Liver (tissue), 9 donors: ENCODE results near the gene C1QTNF3. TPM values are rescaled to one million over a fixed set of nuclear protein-coding genes. Genes with fewer than 3 reads are reported as not detected.

Experiments
- DNase-seq: peaks from one replicate; pipeline ENCODE4 v3.0.0-alpha.2; 2017; ENCODE audit warnings: low spot score
- H3K27ac ChIP-seq, 2 donors: one replicate each; pipeline ENCODE4 v1.7.0; 2013; ENCODE audit warnings: inconsistent platforms in 2 of 2, low read length in 2 of 2, control low read depth in 1 of 2, low read depth in 1 of 2, mild to moderate bottlenecking in 1 of 2
- H3K27me3 ChIP-seq, 4 donors: one replicate each; pipeline versions ENCODE4 v1.6.1 to v1.7.0; 2013; ENCODE audit warnings: low read length in 3 of 4, inconsistent platforms in 1 of 4, mild to moderate bottlenecking in 1 of 4, moderate library complexity in 1 of 4; ENCODE audit not compliant: control insufficient read depth in 4 of 4, insufficient read depth in 4 of 4
- H3K36me3 ChIP-seq, 4 donors: one replicate each; pipeline versions ENCODE4 v1.6.1 to v1.7.0; 2013; ENCODE audit warnings: low read length in 3 of 4, mild to moderate bottlenecking in 3 of 4, low read depth in 1 of 4, moderate library complexity in 1 of 4; ENCODE audit not compliant: control insufficient read depth in 4 of 4, insufficient read depth in 3 of 4
- H3K4me1 ChIP-seq, 4 donors: one replicate each; pipeline versions ENCODE4 v1.6.1 to v1.7.0; 2013; ENCODE audit warnings: low read length in 3 of 4, mild to moderate bottlenecking in 3 of 4, moderate library complexity in 1 of 4; ENCODE audit not compliant: control insufficient read depth in 4 of 4, insufficient read depth in 4 of 4
- H3K4me3 ChIP-seq, 3 donors: one replicate each; pipeline versions ENCODE4 v1.6.1 to v1.7.0; 2013; ENCODE audit warnings: low read length in 3 of 3, control low read depth in 1 of 3, low read depth in 1 of 3, mild to moderate bottlenecking in 1 of 3
- H3K9ac ChIP-seq, 2 donors: one replicate each; pipeline ENCODE4 v1.7.0; 2013; ENCODE audit warnings: low read length in 2 of 2, mild to moderate bottlenecking in 2 of 2, moderate library complexity in 2 of 2, control low read depth in 1 of 2, low read depth in 1 of 2
- H3K9me3 ChIP-seq, 4 donors: one replicate each; pipeline versions ENCODE4 v1.6.1 to v1.7.0; 2013; ENCODE audit warnings: low read length in 3 of 4; ENCODE audit not compliant: control insufficient read depth in 4 of 4
- EGR1 ChIP-seq, 2 donors: IDR thresholded peaks; 2 replicates each; pipeline ENCODE4 v1.6.1; 2016 to 2018; ENCODE audit warnings: antibody characterized with exemption in 2 of 2, low read depth in 2 of 2
- FOXA1 ChIP-seq: IDR thresholded peaks from 2 replicates; pipeline ENCODE4 v1.6.1; 2016; ENCODE audit warnings: antibody characterized with exemption
- FOXA2 ChIP-seq: IDR thresholded peaks from 2 replicates; pipeline ENCODE4 v1.6.1; 2016; ENCODE audit warnings: antibody characterized with exemption
- GABPA ChIP-seq, 2 donors: IDR thresholded peaks in 1 of 2; conservative IDR thresholded peaks in 1 of 2; 2 replicates each; pipeline ENCODE4 v1.6.1; 2016; ENCODE audit warnings: antibody characterized with exemption in 2 of 2, mild to moderate bottlenecking in 1 of 2, moderate library complexity in 1 of 2
- HNF4A ChIP-seq, 2 donors: conservative IDR thresholded peaks; 2 replicates each; pipeline ENCODE4 v1.6.1; 2016; ENCODE audit warnings: antibody characterized with exemption in 2 of 2, mild to moderate bottlenecking in 2 of 2
- HNF4G ChIP-seq: IDR thresholded peaks from 2 replicates; pipeline ENCODE4 v1.6.1; 2016; ENCODE audit warnings: antibody characterized with exemption
- JUND ChIP-seq, 2 donors: IDR thresholded peaks; 2 replicates each; pipeline ENCODE4 v1.6.1; 2016; ENCODE audit warnings: antibody characterized with exemption in 2 of 2
- NR2F2 ChIP-seq: IDR thresholded peaks from 2 replicates; pipeline ENCODE4 v1.6.1; 2016; ENCODE audit warnings: antibody characterized with exemption
- RAD21 ChIP-seq, 2 donors: IDR thresholded peaks; 2 replicates each; pipeline ENCODE4 v1.6.1; 2016; ENCODE audit warnings: antibody characterized with exemption in 2 of 2, mild to moderate bottlenecking in 2 of 2
- RXRA ChIP-seq, 2 donors: IDR thresholded peaks; 2 replicates each; pipeline ENCODE4 v1.6.1; 2017 to 2018; ENCODE audit warnings: antibody characterized with exemption in 2 of 2, mild to moderate bottlenecking in 1 of 2
- SP1 ChIP-seq: IDR thresholded peaks from 2 replicates; pipeline ENCODE4 v1.6.1; 2018; ENCODE audit warnings: antibody characterized with exemption, mild to moderate bottlenecking
- TAF1 ChIP-seq: conservative IDR thresholded peaks from 2 replicates; pipeline ENCODE4 v1.6.1; 2016; ENCODE audit warnings: antibody characterized with exemption, mild to moderate bottlenecking
- YY1 ChIP-seq: IDR thresholded peaks from 2 replicates; pipeline ENCODE4 v1.6.1; 2016; ENCODE audit warnings: antibody characterized with exemption, mild to moderate bottlenecking
- WGBS: extraction: QIAGEN DNeasy Blood & Tissue Kit; methylation state at CpG from one replicate; pipeline ENCODE4 v1.1.7; 2013; 5-methylcytosine and 5-hydroxymethylcytosine counted together
- polyA plus RNA-seq, 2 donors: library from polyadenylated mRNA; stranded (reverse) in 1 of 2; unstranded in 1 of 2; fragments of 200-250 nt in 1 of 2; fragments of >200 nt in 1 of 2; fragmentation: Nextera tagmentation in 1 of 2; extraction: Ambion mirVana in 1 of 2; gene quantifications; one replicate each; pipeline versions ENCODE4 v1.2.1 to v1.2.3, GENCODE V29; 2013 to 2015
- total RNA-seq, 2 donors: library from RNA; depleted of rRNA; stranded (reverse); fragments of >200 nt; gene quantifications; one replicate each; pipeline ENCODE4 v1.2.3, GENCODE V29; 2014
- TF ChIP-seq, protein P1 (sequence below): IDR thresholded peaks from 2 replicates; pipeline ENCODE4 v1.6.1; 2016; ENCODE audit warnings: antibody characterized with exemption
- TF ChIP-seq, protein P2 (sequence below): IDR thresholded peaks from 2 replicates; pipeline ENCODE4 v1.6.1; 2016; ENCODE audit warnings: antibody characterized with exemption
- TF ChIP-seq, protein P3 (sequence below): fragments of 150-350 bp; IDR thresholded peaks from 2 replicates; pipeline ENCODE4 v1.5.1; 2017; ENCODE audit warnings: improper control_type of control experiment, low read depth, low read length; ENCODE audit not compliant: missing input control
- TF ChIP-seq, protein P4 (sequence below): IDR thresholded peaks from 2 replicates; pipeline ENCODE4 v1.6.1; 2016; ENCODE audit warnings: antibody characterized with exemption
- TF ChIP-seq, protein P5 (sequence below): IDR thresholded peaks from 2 replicates; pipeline ENCODE4 v1.6.1; 2016; ENCODE audit warnings: antibody characterized with exemption, mild to moderate bottlenecking
- donor health status: healthy.
- donor health status: healthy.
- donor health status: healthy.
- donor health status: healthy.
- donor health status: healthy.

The C1QTNF3 gene
- total and polyA plus RNA-seq, 4 donors, result 0.81 to 6.2 (median 2.5) TPM

DNA sequence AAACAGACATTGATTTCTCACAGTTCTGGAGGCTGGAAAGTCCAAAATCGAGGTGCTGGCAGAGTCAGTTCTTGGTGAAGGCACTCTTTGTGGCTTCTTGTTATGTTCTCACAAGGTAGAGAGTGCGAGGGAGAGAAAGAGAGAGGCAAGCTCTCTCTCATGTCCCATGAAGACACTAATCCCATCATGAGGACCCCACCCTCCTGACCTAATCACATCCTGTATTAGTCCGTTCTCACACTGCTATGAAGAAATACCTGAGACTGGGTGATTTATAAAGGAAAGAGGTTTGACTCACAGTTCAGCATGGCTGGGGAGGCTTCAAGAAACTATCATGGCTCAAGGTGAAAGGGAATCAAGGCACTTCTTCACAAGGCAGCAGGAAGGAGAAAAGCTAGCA, 29.5 kb downstream of the C1QTNF3 start:
- no peak for DNase-seq
- TF ChIP-seq GABPA (IDR thresholded peaks at IDR 0.05 in 1 of 2, conservative IDR thresholded peaks at IDR 0.05 in 1 of 2) (no peak), EGR1 (IDR thresholded peaks at IDR 0.05; ENCODE audit: low read depth in 2 of 2) (no peak), RXRA (IDR thresholded peaks at IDR 0.05) (no peak), NR2F2 (no peak), YY1 (no peak), HNF4A (conservative IDR thresholded peaks at IDR 0.05) (no peak)
- TF ChIP-seq, protein P1, sequence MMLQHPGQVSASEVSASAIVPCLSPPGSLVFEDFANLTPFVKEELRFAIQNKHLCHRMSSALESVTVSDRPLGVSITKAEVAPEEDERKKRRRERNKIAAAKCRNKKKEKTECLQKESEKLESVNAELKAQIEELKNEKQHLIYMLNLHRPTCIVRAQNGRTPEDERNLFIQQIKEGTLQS, result no peak
- TF ChIP-seq, protein P2, sequence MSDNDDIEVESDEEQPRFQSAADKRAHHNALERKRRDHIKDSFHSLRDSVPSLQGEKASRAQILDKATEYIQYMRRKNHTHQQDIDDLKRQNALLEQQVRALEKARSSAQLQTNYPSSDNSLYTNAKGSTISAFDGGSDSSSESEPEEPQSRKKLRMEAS, result no peak
- TF ChIP-seq, protein P3, sequence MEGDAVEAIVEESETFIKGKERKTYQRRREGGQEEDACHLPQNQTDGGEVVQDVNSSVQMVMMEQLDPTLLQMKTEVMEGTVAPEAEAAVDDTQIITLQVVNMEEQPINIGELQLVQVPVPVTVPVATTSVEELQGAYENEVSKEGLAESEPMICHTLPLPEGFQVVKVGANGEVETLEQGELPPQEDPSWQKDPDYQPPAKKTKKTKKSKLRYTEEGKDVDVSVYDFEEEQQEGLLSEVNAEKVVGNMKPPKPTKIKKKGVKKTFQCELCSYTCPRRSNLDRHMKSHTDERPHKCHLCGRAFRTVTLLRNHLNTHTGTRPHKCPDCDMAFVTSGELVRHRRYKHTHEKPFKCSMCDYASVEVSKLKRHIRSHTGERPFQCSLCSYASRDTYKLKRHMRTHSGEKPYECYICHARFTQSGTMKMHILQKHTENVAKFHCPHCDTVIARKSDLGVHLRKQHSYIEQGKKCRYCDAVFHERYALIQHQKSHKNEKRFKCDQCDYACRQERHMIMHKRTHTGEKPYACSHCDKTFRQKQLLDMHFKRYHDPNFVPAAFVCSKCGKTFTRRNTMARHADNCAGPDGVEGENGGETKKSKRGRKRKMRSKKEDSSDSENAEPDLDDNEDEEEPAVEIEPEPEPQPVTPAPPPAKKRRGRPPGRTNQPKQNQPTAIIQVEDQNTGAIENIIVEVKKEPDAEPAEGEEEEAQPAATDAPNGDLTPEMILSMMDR, result no peak
- H3K4me3 ChIP-seq, result no peak overlapping the region
- WGBS, result 88% methylated on average over 3 of the region's 3 CpGs
- no peaks in the 10 kb centered on the region for H3K9me3 ChIP-seq
- peaks cover 0 to 49% (median 39%) of the 10 kb centered on the region in 4 donors for H3K4me1 ChIP-seq
- no peaks in the 10 kb centered on the region for H3K27me3 ChIP-seq
- H3K9ac ChIP-seq, result no peak overlapping the region
- no peaks in the 10 kb centered on the region for H3K36me3 ChIP-seq
- no peak overlapping the region for H3K27ac ChIP-seq

DNA sequence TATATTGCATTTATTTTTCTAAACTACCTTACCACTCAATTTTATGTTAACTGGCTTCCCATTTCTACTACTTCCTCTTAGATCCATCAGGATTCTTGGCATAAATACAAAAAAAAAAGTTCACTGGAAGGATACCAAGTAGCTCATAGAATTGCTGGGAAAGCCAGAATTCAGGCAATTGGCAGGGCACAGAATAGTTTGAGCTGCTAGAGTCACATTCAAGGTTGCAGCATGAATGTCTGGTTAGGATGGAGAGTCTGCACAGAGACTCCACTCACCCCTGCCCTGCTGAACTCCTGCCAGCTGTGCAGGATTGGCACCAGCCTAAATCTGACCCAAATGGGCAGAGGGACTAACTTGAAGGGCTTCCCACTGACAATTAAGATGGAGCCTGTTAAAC, 30.2 kb downstream of the C1QTNF3 start:
- H3K9ac ChIP-seq, result no peak overlapping the region
- no peaks in the 10 kb centered on the region for H3K9me3 ChIP-seq
- peak overlapping the region in 1 of 2 donors; percentile 34 for H3K27ac ChIP-seq
- H3K27me3 ChIP-seq, result no peaks in the 10 kb centered on the region
- no peak overlapping the region for H3K4me3 ChIP-seq
- H3K36me3 ChIP-seq, result no peaks in the 10 kb centered on the region
- TF ChIP-seq FOXA2, result no peak
- TF ChIP-seq EGR1 (IDR thresholded peaks at IDR 0.05; ENCODE audit: low read depth in 2 of 2), result no peak
- TF ChIP-seq HNF4A (conservative IDR thresholded peaks at IDR 0.05), result peak; percentile 43 to 50
- TF ChIP-seq, protein P4, sequence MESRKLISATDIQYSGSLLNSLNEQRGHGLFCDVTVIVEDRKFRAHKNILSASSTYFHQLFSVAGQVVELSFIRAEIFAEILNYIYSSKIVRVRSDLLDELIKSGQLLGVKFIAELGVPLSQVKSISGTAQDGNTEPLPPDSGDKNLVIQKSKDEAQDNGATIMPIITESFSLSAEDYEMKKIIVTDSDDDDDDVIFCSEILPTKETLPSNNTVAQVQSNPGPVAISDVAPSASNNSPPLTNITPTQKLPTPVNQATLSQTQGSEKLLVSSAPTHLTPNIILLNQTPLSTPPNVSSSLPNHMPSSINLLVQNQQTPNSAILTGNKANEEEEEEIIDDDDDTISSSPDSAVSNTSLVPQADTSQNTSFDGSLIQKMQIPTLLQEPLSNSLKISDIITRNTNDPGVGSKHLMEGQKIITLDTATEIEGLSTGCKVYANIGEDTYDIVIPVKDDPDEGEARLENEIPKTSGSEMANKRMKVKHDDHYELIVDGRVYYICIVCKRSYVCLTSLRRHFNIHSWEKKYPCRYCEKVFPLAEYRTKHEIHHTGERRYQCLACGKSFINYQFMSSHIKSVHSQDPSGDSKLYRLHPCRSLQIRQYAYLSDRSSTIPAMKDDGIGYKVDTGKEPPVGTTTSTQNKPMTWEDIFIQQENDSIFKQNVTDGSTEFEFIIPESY, result peak; percentile 15
- no peak for TF ChIP-seq JUND (IDR thresholded peaks at IDR 0.05)
- no peak for TF ChIP-seq FOXA1
- peak; percentile 29 for TF ChIP-seq YY1
- TF ChIP-seq, protein P1, result no peak
- TF ChIP-seq, protein P5, sequence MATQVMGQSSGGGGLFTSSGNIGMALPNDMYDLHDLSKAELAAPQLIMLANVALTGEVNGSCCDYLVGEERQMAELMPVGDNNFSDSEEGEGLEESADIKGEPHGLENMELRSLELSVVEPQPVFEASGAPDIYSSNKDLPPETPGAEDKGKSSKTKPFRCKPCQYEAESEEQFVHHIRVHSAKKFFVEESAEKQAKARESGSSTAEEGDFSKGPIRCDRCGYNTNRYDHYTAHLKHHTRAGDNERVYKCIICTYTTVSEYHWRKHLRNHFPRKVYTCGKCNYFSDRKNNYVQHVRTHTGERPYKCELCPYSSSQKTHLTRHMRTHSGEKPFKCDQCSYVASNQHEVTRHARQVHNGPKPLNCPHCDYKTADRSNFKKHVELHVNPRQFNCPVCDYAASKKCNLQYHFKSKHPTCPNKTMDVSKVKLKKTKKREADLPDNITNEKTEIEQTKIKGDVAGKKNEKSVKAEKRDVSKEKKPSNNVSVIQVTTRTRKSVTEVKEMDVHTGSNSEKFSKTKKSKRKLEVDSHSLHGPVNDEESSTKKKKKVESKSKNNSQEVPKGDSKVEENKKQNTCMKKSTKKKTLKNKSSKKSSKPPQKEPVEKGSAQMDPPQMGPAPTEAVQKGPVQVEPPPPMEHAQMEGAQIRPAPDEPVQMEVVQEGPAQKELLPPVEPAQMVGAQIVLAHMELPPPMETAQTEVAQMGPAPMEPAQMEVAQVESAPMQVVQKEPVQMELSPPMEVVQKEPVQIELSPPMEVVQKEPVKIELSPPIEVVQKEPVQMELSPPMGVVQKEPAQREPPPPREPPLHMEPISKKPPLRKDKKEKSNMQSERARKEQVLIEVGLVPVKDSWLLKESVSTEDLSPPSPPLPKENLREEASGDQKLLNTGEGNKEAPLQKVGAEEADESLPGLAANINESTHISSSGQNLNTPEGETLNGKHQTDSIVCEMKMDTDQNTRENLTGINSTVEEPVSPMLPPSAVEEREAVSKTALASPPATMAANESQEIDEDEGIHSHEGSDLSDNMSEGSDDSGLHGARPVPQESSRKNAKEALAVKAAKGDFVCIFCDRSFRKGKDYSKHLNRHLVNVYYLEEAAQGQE, result no peak
- TF ChIP-seq, protein P3, result no peak
- no peak for TF ChIP-seq TAF1
- no peak for TF ChIP-seq NR2F2
- peak in 1 of 2 donors; percentile 41 for TF ChIP-seq RAD21 (IDR thresholded peaks at IDR 0.05)
- peak; percentile 41 for TF ChIP-seq SP1
- TF ChIP-seq GABPA (IDR thresholded peaks at IDR 0.05 in 1 of 2, conservative IDR thresholded peaks at IDR 0.05 in 1 of 2), result no peak
- TF ChIP-seq, protein P2, result no peak
- peak; percentile 52 to 60 for TF ChIP-seq RXRA (IDR thresholded peaks at IDR 0.05)
- TF ChIP-seq HNF4G, result no peak
- DNase-seq, result no peak
- peaks cover 0 to 49% (median 41%) of the 10 kb centered on the region in 4 donors for H3K4me1 ChIP-seq
